Sigmoid colon (tissue), 7 donors: ENCODE data around the gene DBN1. TPM values are rescaled to one million over a fixed set of nuclear protein-coding genes. Genes with fewer than 3 reads are reported as not detected.

Experiments used
- DNase-seq: peaks from one replicate; pipeline ENCODE4 v3.0.0-alpha.2; 2019
- H3K27ac ChIP-seq, 4 donors: fragments of 200-600 bp; sonication (generic); one replicate each; pipeline ENCODE4 v1.5.1; 2016 to 2019; ENCODE audit warnings: mild to moderate bottlenecking in 1 of 4
- H3K27me3 ChIP-seq, 3 donors: fragments of 200-600 bp; sonication (generic); one replicate each; pipeline ENCODE4 v1.5.1; 2019; ENCODE audit warnings: mild to moderate bottlenecking in 1 of 3
- H3K36me3 ChIP-seq, 4 donors: fragments of 200-600 bp; sonication (generic); one replicate each; pipeline ENCODE4 v1.5.1; 2016 to 2019
- H3K4me1 ChIP-seq, 4 donors: fragments of 200-600 bp; sonication (generic); one replicate each; pipeline ENCODE4 v1.5.1; 2017 to 2019
- H3K4me3 ChIP-seq, 4 donors: fragments of 200-600 bp; sonication (generic); one replicate each; pipeline ENCODE4 v1.5.1; 2017 to 2019; ENCODE audit warnings: mild to moderate bottlenecking in 2 of 4, moderate library complexity in 1 of 4
- H3K9me3 ChIP-seq, 4 donors: fragments of 200-600 bp in 3 of 4; sonication (generic) in 3 of 4; one replicate each; pipeline versions ENCODE4 v1.5.1 to v1.6.1; 2013 to 2019
- EP300 ChIP-seq, 4 donors: sonication (generic); formaldehyde crosslinking; IDR thresholded peaks; one replicate each; pipeline ENCODE4 v1.6.1; 2017; ENCODE audit warnings: antibody characterized with exemption in 4 of 4
- POLR2A ChIP-seq, 2 donors: fragments of 450-650 bp; IDR thresholded peaks; one replicate each; pipeline ENCODE4 v1.6.1; 2016; ENCODE audit warnings: antibody characterized with exemption in 2 of 2, mild to moderate bottlenecking in 2 of 2, moderate library complexity in 2 of 2
- POLR2AphosphoS5 ChIP-seq, 4 donors: sonication (generic); formaldehyde crosslinking; IDR thresholded peaks; one replicate each; pipeline ENCODE4 v1.6.1; 2017; ENCODE audit warnings: antibody characterized with exemption in 4 of 4
- WGBS, 2 donors: extraction: QIAGEN DNeasy Blood & Tissue Kit; methylation state at CpG; one replicate each; pipeline ENCODE4 v1.1.7; 2013; 5-methylcytosine and 5-hydroxymethylcytosine counted together
- intact Hi-C: fragments of 100-400 bp; cut with DNase I; formaldehyde crosslinking; loops from one replicate; pipeline ENCODE4 v1.15.1; 2023
- polyA plus RNA-seq, 3 donors: library from polyadenylated mRNA; stranded (reverse); fragments of 200-250 nt; gene quantifications; one replicate each; pipeline ENCODE4 v1.2.3, GENCODE V29; 2013
- total RNA-seq, 4 donors: library from RNA; depleted of rRNA; stranded (reverse); fragments of >200 nt; gene quantifications; one replicate each; pipeline ENCODE4 v1.1.0, GENCODE V29; 2016
- TF ChIP-seq, protein P1 (sequence below), 4 experiments: fragments of 450-650 bp in 3 of 4; fragments of 200-600 bp in 1 of 4; IDR thresholded peaks; one replicate each; pipeline ENCODE4 v1.5.1; 2016 to 2019; ENCODE audit warnings: antibody characterized with exemption in 4 of 4, mild to moderate bottlenecking in 3 of 4, moderate library complexity in 2 of 4
- donor health status: healthy with polysubstance abuse.
- donor health status: Bipolar disorder and iron deficiency.
- donor health status: healthy.

The DBN1 gene
- total and polyA plus RNA-seq, 7 donors: 6.0 to 100.0 (median 54.8) TPM

DNA sequence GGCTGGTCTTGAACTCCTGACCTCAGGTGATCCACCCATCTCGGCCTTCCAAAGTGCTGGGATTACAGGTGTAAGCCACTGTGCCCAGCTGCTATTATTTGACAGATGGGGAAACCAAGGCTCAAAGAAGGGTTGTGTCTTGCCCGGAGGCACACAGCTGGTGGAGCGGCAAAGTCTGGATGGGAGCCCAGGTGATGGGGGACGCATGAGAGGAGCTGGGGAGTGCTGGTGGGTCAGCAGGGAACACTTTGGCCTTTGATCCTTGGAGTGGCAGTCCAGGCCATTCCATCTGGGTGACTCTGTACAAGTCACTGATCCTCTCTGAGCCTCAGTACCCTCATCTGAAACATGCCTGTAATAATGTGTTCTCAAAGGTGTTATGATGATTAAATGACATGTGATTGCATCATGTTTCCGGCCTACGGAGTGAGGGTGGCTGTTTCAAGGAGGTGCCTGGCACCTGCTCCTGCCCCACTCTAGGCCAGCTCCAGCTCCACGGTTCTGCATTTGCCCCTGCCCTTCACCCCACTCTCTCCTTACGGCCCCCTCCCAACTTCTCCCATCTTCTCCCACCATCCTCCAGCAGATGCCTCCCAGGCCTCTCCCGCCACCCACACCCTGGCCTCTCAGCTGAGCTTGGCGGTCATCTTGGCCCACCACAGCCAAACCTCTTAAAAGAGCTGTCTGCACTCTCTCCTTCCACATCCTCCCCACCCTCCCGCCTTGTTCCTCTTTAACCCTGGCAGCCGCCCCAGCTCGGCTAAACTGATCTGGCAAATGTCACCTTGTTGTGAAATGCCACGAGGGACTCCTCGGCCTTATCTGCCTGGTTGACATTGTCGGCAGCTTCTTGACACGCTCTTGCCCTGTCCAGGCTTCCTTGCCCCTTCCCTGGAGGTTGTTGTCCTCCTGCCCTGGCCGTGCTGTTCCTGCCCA, 5.5 kb upstream of the DBN1 start:
- DNase-seq: peak; percentile 97
- no peaks in the 10 kb centered on the region for H3K27me3 ChIP-seq
- H3K36me3 ChIP-seq: peaks cover 8 to 25% (median 16%) of the 10 kb centered on the region in 4 donors
- peak; percentile 85 to 94 (median 90) for TF ChIP-seq POLR2AphosphoS5 (IDR thresholded peaks at IDR 0.05)
- no peak for TF ChIP-seq POLR2A (IDR thresholded peaks at IDR 0.05)
- TF ChIP-seq, protein P1, sequence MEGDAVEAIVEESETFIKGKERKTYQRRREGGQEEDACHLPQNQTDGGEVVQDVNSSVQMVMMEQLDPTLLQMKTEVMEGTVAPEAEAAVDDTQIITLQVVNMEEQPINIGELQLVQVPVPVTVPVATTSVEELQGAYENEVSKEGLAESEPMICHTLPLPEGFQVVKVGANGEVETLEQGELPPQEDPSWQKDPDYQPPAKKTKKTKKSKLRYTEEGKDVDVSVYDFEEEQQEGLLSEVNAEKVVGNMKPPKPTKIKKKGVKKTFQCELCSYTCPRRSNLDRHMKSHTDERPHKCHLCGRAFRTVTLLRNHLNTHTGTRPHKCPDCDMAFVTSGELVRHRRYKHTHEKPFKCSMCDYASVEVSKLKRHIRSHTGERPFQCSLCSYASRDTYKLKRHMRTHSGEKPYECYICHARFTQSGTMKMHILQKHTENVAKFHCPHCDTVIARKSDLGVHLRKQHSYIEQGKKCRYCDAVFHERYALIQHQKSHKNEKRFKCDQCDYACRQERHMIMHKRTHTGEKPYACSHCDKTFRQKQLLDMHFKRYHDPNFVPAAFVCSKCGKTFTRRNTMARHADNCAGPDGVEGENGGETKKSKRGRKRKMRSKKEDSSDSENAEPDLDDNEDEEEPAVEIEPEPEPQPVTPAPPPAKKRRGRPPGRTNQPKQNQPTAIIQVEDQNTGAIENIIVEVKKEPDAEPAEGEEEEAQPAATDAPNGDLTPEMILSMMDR (IDR thresholded peaks at IDR 0.05): no peak
- peak in 1 of 4 donors; percentile 39 for TF ChIP-seq EP300 (IDR thresholded peaks at IDR 0.05)
- peak overlapping the region; percentile 95 to 99 (median 96) for H3K27ac ChIP-seq
- peaks cover 0 to 98% (median 96%) of the 10 kb centered on the region in 4 donors for H3K4me1 ChIP-seq
- no peaks in the 10 kb centered on the region for H3K9me3 ChIP-seq
- intact Hi-C loops: no loop called here
- WGBS, 2 donors: 42 to 67% methylated on average over 18 of the region's 18 CpGs
- H3K4me3 ChIP-seq: no peak overlapping the region

DNA sequence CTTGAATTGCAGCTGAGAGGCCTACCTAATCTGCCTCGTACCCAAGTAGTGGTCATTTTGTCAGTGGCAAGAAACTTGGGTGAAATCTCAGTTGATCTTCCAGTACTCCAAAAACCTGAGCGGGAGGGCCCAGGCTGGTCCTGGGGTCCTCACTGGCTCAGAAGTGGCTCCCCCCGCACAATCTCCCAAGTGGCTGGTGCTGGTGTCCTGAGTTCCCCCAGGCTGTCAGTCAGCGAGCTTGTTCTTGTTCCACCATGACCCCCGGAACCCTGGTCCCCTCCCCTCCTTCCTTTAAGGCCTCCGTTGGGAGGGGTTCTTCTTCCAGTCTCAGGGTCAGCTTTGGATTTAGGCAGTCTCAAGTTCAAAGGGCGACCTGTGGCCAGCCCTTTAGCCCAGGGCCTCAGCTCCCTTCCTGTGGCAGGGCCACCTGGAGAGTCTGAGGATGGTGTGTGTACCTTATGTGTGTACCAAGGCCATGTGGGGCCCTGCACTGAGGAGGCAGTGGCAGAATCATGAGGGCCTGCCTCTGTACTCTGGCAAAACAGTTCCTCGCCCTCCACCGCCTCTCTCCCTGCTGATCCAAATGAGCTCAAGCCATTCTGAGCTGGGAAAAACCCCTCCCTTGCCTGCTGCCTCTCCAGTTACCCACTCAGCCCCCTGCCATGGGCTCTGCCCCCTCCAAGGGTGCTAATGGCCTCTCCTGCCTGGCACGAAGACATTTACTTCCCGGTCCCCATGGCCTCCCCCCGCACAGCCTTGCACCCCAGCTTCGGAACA, 4.5 kb upstream of the DBN1 start:
- H3K4me1 ChIP-seq: peaks cover 0 to 93% (median 89%) of the 10 kb centered on the region in 4 donors
- WGBS, 2 donors: 94% methylated on average over 13 of the region's 13 CpGs

DNA sequence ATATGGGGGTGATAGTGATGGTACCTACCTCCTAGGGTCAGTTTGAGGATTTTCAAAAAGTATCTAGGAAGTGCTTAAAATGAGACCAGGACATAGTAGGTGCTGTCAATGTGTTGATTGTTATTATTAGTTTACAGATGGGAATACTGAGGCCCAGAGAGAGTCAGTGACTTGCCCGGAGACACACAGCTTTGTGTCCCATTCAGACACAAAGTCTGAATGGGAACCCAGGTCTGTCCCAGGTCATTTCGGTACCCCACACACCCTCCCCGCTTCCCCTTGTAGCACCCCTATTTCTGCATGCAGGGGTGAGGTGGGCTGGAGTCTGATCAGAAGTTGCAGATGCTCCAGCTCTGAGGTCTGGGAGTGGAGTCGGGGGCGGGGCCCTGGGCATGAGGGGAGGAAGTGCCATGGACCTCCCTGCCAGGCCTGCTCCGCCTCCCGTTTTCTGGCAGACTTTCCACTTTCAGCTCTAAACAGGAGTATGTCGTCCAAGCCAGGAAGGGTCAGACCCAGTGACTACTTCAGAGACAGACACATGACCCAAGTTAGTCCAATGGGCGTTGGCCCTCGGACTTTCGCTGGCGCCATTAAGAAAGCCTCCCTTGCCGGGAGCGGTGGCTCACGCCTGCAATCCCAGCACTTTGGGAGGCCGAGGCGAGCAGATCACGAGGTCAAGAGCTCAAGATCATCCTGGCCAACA, 3.2 kb upstream of the DBN1 start:
- H3K4me3 ChIP-seq: no peak overlapping the region
- TF ChIP-seq POLR2A (IDR thresholded peaks at IDR 0.05): no peak
- TF ChIP-seq EP300 (IDR thresholded peaks at IDR 0.05): peak in 1 of 4 donors; percentile 10
- peak; percentile 59 to 82 (median 74) for TF ChIP-seq POLR2AphosphoS5 (IDR thresholded peaks at IDR 0.05)
- 79 to 83% methylated on average over 18 of the region's 18 CpGs for WGBS, 2 donors
- peak; percentile 95 for DNase-seq
- no peaks in the 10 kb centered on the region for H3K9me3 ChIP-seq
- H3K4me1 ChIP-seq: peaks cover 0 to 92% (median 90%) of the 10 kb centered on the region in 4 donors
- H3K36me3 ChIP-seq: peaks cover 0 to 6% (median 3%) of the 10 kb centered on the region in 4 donors
- intact Hi-C loops: no loop called here
- no peaks in the 10 kb centered on the region for H3K27me3 ChIP-seq
- H3K27ac ChIP-seq: peak overlapping the region; percentile 95 to 99 (median 96)

More for the DNA sequence above, 4.5 kb upstream of the DBN1 start:
- intact Hi-C loops: no loop called here
- H3K4me3 ChIP-seq: no peak overlapping the region
- no peak for DNase-seq
- H3K9me3 ChIP-seq: no peaks in the 10 kb centered on the region
- peak overlapping the region; percentile 95 to 99 (median 96) for H3K27ac ChIP-seq
- TF ChIP-seq EP300 (IDR thresholded peaks at IDR 0.05): no peak
- TF ChIP-seq, protein P1 (IDR thresholded peaks at IDR 0.05): no peak
- peak in 2 of 4 donors; percentile 49 to 60 for TF ChIP-seq POLR2AphosphoS5 (IDR thresholded peaks at IDR 0.05)
- no peak for TF ChIP-seq POLR2A (IDR thresholded peaks at IDR 0.05)
- no peaks in the 10 kb centered on the region for H3K27me3 ChIP-seq
- H3K36me3 ChIP-seq: peaks cover 0 to 14% (median 5%) of the 10 kb centered on the region in 4 donors

DNA sequence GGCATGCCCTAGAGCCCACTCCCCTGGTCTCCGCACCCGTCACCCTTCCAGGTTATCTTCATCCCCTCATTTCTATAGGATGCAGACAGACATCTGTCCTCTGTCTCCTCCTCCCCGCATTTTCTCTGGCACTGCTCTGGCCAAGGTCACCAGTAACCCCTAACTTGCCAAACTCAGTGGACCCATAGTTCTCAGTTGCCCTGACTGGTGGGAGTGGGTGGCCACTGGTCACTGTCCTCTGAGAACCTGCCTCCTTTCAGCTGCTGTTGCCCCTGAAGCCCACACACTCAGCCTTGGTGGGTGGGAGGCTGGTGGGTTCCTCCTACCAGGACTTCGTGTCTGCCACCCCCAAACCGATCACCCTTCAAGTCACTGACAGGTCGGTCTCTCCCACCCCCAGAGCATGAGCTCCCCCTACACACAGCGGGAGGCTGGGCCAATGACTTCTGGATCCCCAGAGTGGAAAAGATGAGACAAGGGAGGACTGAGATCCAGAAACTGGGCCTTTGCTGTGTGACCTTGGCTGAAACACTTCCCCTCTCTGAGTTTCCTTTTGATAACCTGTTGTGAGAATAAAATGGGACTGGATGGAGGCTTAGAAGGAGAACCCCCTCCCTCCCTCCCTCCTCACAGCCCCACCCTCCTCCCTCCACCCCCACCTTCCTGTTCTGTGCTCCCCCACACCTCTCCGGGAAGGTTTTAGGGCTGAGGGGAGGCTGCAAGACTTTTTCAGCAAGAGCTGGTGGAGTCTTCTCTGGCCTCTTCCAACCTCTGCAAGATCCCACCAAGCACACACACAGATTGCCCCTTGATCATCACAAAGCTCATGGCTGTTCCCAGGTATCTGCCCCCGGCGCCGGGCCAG, 2.4 kb upstream of the DBN1 start:
- Histone ChIP-seq H3K4me1 (peaks cover 0 to 92% (median 90%) of the 10 kb centered on the region in 4 donors), H3K27ac (peak overlapping the region; percentile 95 to 99 (median 96))

More for the DNA sequence above, 2.4 kb upstream of the DBN1 start:
- 72 to 78% methylated on average over 11 of the region's 11 CpGs for WGBS, 2 donors
- H3K27me3 ChIP-seq: no peaks in the 10 kb centered on the region
- H3K9me3 ChIP-seq: no peaks in the 10 kb centered on the region
- no peak for DNase-seq
- H3K36me3 ChIP-seq: no peaks in the 10 kb centered on the region
- intact Hi-C loops: no loop called here
- H3K4me3 ChIP-seq: no peak overlapping the region
- TF ChIP-seq, protein P1 (IDR thresholded peaks at IDR 0.05): no peak
- TF ChIP-seq POLR2AphosphoS5 (IDR thresholded peaks at IDR 0.05): peak in 2 of 4 donors; percentile 47 to 66
